ENCODE results near the gene TSEN54.

Gene TSEN54

GRCh38 chr17:75500419-75501216 is 15.7 kb upstream of the TSEN54 start:
- no peak for TF ChIP-seq CTCF (IDR thresholded peaks at IDR 0.05; ENCODE audit: borderline replicate concordance, insufficient read depth, low read depth, low read length)
- no peak overlapping the region for H3K4me3 ChIP-seq (ENCODE audit: low read depth, low read length)

GRCh38 chr17:75501378-75502071 is 14.8 kb upstream of the TSEN54 start:
- H3K4me3 ChIP-seq (ENCODE audit: low read depth, low read length), result no peak overlapping the region
- no peak for TF ChIP-seq CTCF (IDR thresholded peaks at IDR 0.05; ENCODE audit: borderline replicate concordance, insufficient read depth, low read depth, low read length)

GRCh38 chr17:75502072-75502720 is 14.1 kb upstream of the TSEN54 start:
- TF ChIP-seq CTCF (IDR thresholded peaks at IDR 0.05; ENCODE audit: borderline replicate concordance, insufficient read depth, low read depth, low read length), result no peak
- no peak overlapping the region for H3K4me3 ChIP-seq (ENCODE audit: low read depth, low read length)

- no peak for TF ChIP-seq CTCF (IDR thresholded peaks at IDR 0.05; ENCODE audit: borderline replicate concordance, insufficient read depth, low read depth, low read length)
Observed at GRCh38 chr17:75502721-75503329, 13.5 kb upstream of the TSEN54 start.

GRCh38 chr17:75503337-75503950 is 12.9 kb upstream of the TSEN54 start:
- no peak overlapping the region for H3K4me3 ChIP-seq (ENCODE audit: low read depth, low read length)
- TF ChIP-seq CTCF (IDR thresholded peaks at IDR 0.05; ENCODE audit: borderline replicate concordance, insufficient read depth, low read depth, low read length), result no peak

More at GRCh38 chr17:75502721-75503329, 13.5 kb upstream of the TSEN54 start:
- no peak overlapping the region for H3K4me3 ChIP-seq (ENCODE audit: low read depth, low read length)

GRCh38 chr17:75503976-75504346 is 12.4 kb upstream of the TSEN54 start:
- no peak for TF ChIP-seq CTCF (IDR thresholded peaks at IDR 0.05; ENCODE audit: borderline replicate concordance, insufficient read depth, low read depth, low read length)
- H3K4me3 ChIP-seq (ENCODE audit: low read depth, low read length), result no peak overlapping the region

Measured in GM12875 (cell line).